SU-DHL-6 (cell line): ENCODE results near the gene MAGEA9B.
"Not testable (repeated sequence)": the region's sequence is repeated elsewhere in the genome, so short reads cannot be mapped to it uniquely, and the experiment has no call there.

Experiments used
- CTCF ChIP-seq: fragments of 200-600 bp; sonication (generic); IDR thresholded peaks from one replicate; pipeline ENCODE4 v1.5.1; 2017; ENCODE audit warnings: antibody characterized with exemption, mild to moderate bottlenecking, low read length, moderate library complexity; ENCODE audit not compliant: insufficient read depth, poor library complexity, severe bottlenecking
- EZH2phosphoT487 ChIP-seq: fragments of 200-600 bp; sonication (generic), shearing (Covaris generic); conservative IDR thresholded peaks from 2 replicates; pipeline ENCODE4 v1.6.1; 2018; ENCODE audit warnings: mild to moderate bottlenecking, antibody characterized with exemption, low read length, moderate library complexity, mixed read lengths

GRCh38 chrX:149547782-149548181 lies 39.5 kb downstream of the MAGEA9B start:
- not testable (repeated sequence) for TF ChIP-seq CTCF, EZH2phosphoT487
